Vagina (tissue), 2 donors: Measurements from ENCODE around the gene SDF2. TPM values are rescaled to one million over a fixed set of nuclear protein-coding genes. Genes with fewer than 3 reads are reported as not detected.

ENCODE experiments used
- DNase-seq, 2 donors: peaks; one replicate each; pipeline ENCODE4 v3.0.0-alpha.2; 2017; ENCODE audit errors: extremely low spot score in 2 of 2
- H3K27ac ChIP-seq: fragments of 200-600 bp; sonication (generic); one replicate; pipeline ENCODE4 v1.5.1; 2019
- H3K27me3 ChIP-seq: fragments of 200-600 bp; sonication (generic); one replicate; pipeline ENCODE4 v1.5.1; 2019
- H3K36me3 ChIP-seq, 2 donors: fragments of 200-600 bp; sonication (generic); one replicate each; pipeline ENCODE4 v1.5.1; 2017 to 2019
- H3K4me1 ChIP-seq: fragments of 200-600 bp; sonication (generic); one replicate; pipeline ENCODE4 v1.5.1; 2019
- H3K4me3 ChIP-seq, 2 donors: fragments of 200-600 bp; sonication (generic); 1 replicate in 1 of 2; 2 replicates in 1 of 2; pipeline ENCODE4 v1.5.1; 2016 to 2019
- H3K9me3 ChIP-seq: fragments of 200-600 bp; sonication (generic); one replicate; pipeline ENCODE4 v1.5.1; 2019
- POLR2A ChIP-seq, 2 donors: fragments of 450-650 bp; IDR thresholded peaks; one replicate each; pipeline ENCODE4 v1.6.1; 2017; ENCODE audit warnings: antibody characterized with exemption in 2 of 2, mild to moderate bottlenecking in 2 of 2, moderate library complexity in 2 of 2
- POLR2AphosphoS5 ChIP-seq, 2 donors: sonication (generic); formaldehyde crosslinking; IDR thresholded peaks; one replicate each; pipeline ENCODE4 v1.9.0; 2017; ENCODE audit warnings: antibody characterized with exemption in 2 of 2, mild to moderate bottlenecking in 2 of 2, low read depth in 1 of 2; ENCODE audit not compliant: insufficient read depth in 1 of 2
- intact Hi-C: fragments of 100-400 bp; cut with DNase I; formaldehyde crosslinking; loops from one replicate; pipeline ENCODE4 v1.15.1; 2023
- total RNA-seq: library from RNA; depleted of rRNA; stranded (reverse); fragments of >200 nt; gene quantifications from one replicate; pipeline ENCODE4 v1.2.3, GENCODE V29; 2016
- TF ChIP-seq, protein P1 (sequence below), 3 experiments: fragments of 450-650 bp in 2 of 3; fragments of 200-600 bp in 1 of 3; sonication (generic) in 1 of 3; IDR thresholded peaks; one replicate each; pipeline ENCODE4 v1.5.1; 2017 to 2019; ENCODE audit warnings: antibody characterized with exemption in 3 of 3, mild to moderate bottlenecking in 2 of 3, moderate library complexity in 2 of 3

The SDF2 gene
- total RNA-seq, 1 donor from 2014 or later, result 33.1 TPM

DNA sequence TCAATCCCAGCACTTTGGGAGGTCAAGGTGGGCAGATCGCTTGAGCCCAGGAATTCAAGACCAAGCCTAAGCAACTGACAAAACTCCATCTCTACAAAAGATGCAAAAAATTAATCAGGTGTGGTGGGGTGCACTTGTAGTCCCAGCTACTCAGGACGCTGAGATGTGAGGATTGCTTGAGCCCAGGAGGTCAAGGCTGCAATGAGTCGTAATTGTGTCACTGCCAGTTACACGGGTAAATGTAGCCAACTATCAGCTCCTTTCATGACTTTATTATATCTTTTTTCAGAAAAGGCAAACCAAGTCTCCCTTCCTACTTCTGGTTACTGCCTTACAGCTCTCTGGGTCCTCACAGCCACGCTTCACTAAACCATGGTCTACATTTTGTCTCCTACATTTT lies 4.0 kb downstream of the SDF2 start:
- intact Hi-C loops, result no loop called here
- Histone ChIP-seq H3K27me3 (no peaks in the 10 kb centered on the region), H3K27ac (no peak overlapping the region), H3K4me1 (peaks cover 19% of the 10 kb centered on the region), H3K4me3 (no peak overlapping the region), H3K9me3 (no peaks in the 10 kb centered on the region), H3K36me3 (peaks cover 0 to 38% of the 10 kb centered on the region in 2 donors)
- DNase-seq, result no peak
- TF ChIP-seq POLR2AphosphoS5 (IDR thresholded peaks at IDR 0.05; ENCODE audit: insufficient read depth in 1 of 2, low read depth in 1 of 2), result no peak
- TF ChIP-seq POLR2A (IDR thresholded peaks at IDR 0.05), result no peak
- TF ChIP-seq, protein P1, sequence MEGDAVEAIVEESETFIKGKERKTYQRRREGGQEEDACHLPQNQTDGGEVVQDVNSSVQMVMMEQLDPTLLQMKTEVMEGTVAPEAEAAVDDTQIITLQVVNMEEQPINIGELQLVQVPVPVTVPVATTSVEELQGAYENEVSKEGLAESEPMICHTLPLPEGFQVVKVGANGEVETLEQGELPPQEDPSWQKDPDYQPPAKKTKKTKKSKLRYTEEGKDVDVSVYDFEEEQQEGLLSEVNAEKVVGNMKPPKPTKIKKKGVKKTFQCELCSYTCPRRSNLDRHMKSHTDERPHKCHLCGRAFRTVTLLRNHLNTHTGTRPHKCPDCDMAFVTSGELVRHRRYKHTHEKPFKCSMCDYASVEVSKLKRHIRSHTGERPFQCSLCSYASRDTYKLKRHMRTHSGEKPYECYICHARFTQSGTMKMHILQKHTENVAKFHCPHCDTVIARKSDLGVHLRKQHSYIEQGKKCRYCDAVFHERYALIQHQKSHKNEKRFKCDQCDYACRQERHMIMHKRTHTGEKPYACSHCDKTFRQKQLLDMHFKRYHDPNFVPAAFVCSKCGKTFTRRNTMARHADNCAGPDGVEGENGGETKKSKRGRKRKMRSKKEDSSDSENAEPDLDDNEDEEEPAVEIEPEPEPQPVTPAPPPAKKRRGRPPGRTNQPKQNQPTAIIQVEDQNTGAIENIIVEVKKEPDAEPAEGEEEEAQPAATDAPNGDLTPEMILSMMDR (IDR thresholded peaks at IDR 0.05), result no peak

DNA sequence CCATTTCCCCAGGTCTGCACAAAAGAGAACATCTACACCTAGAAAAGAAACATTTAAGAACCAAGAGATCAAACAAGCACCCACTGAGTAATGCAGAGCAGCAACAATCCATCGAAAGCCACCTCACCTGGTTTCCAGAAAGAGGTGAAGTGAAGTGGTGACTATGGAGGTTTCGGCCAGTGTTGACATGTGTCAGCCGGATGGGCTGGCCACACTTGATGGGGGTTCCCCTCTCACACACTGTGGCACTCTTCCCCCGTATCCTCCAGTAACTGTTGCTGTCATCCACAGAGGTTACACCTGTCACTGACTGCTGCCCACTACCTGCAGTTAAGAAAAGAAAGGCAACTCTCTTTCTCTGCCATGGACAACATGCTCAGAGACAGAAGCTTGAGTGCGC lies 6.5 kb downstream of the SDF2 start:
- no peak for DNase-seq
- TF ChIP-seq POLR2AphosphoS5 (IDR thresholded peaks at IDR 0.05; ENCODE audit: insufficient read depth in 1 of 2, low read depth in 1 of 2) (no peak), POLR2A (IDR thresholded peaks at IDR 0.05) (no peak)
- TF ChIP-seq, protein P1 (IDR thresholded peaks at IDR 0.05), result no peak
- intact Hi-C loops, result no loop called here
- Histone ChIP-seq H3K4me1 (peaks cover 3% of the 10 kb centered on the region), H3K36me3 (peaks cover 0 to 41% of the 10 kb centered on the region in 2 donors), H3K27ac (no peak overlapping the region), H3K27me3 (no peaks in the 10 kb centered on the region), H3K9me3 (no peaks in the 10 kb centered on the region), H3K4me3 (no peak overlapping the region)

DNA sequence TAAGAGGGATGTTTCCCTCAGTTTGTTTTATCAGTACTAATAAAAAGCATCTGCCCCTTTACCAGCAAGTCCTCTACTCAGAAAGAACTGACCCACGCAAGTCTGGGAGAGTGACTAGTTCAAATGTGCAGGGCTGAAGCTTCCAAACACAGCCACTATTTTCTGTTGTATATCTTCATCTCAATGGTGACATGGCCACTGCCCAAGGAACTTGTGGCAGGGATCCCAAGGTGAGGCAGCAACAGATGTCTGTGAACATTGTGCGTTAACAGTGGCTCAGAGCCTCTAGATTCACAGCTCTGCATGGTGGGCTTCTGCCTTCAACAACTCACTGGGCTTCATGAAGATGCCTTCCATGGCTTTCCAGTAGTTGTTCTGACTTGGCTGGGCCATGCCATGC lies 13.0 kb downstream of the SDF2 start:
- H3K27ac ChIP-seq, result no peak overlapping the region
- H3K4me1 ChIP-seq, result peaks cover 21% of the 10 kb centered on the region
- intact Hi-C loops, result no loop called here
- no peak for TF ChIP-seq POLR2AphosphoS5 (IDR thresholded peaks at IDR 0.05; ENCODE audit: insufficient read depth in 1 of 2, low read depth in 1 of 2)
- no peak for TF ChIP-seq POLR2A (IDR thresholded peaks at IDR 0.05)
- TF ChIP-seq, protein P1 (IDR thresholded peaks at IDR 0.05), result no peak
- no peaks in the 10 kb centered on the region for H3K27me3 ChIP-seq
- no peaks in the 10 kb centered on the region for H3K9me3 ChIP-seq
- H3K36me3 ChIP-seq, result peaks cover 0 to 21% of the 10 kb centered on the region in 2 donors
- no peak for DNase-seq
- H3K4me3 ChIP-seq, result no peak overlapping the region

DNA sequence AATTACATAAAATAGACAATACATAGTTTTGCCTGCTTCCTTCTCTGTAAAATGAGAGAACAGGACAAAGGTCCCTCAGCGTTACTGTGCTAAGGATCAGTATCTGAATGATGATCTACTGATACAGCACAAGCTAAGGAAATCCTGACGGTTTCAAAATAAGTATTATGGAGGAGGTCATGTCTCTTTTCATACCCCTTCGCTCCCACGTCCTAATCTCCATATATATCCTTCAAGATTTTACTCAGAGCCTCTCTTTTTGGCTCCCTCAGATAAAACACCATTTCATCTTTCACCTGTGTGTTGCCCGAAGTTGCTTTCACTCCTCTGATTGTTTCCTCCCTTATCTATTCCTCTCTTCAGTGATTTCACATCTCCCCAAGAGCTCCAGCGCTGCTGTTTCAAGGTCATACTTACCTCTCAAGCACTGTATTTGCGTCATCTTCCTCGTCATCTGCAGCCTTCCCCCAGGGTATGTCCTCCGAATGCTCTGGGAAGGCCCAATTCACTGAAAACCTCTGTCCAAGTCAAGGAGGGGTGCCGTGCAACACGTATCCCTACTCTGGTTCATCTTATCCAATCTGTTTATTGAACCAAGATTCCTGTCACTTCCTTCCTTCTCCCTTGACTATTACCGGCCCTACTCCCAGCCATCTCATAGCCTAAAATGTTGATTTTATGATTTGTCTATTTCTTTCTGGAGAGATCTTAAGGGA lies 15.5 kb downstream of the SDF2 start:
- H3K36me3 ChIP-seq, result peaks cover 0 to 29% of the 10 kb centered on the region in 2 donors
- intact Hi-C loops, result no loop called here
- H3K9me3 ChIP-seq, result no peaks in the 10 kb centered on the region
- peaks cover 41% of the 10 kb centered on the region for H3K4me1 ChIP-seq
- H3K4me3 ChIP-seq, result peak overlapping the region in 1 of 2 donors; percentile 15
- no peak for TF ChIP-seq POLR2A (IDR thresholded peaks at IDR 0.05)
- TF ChIP-seq, protein P1 (IDR thresholded peaks at IDR 0.05), result no peak
- TF ChIP-seq POLR2AphosphoS5 (IDR thresholded peaks at IDR 0.05; ENCODE audit: insufficient read depth in 1 of 2, low read depth in 1 of 2), result no peak
- DNase-seq, result no peak
- H3K27ac ChIP-seq, result peak overlapping the region; percentile 92
- no peaks in the 10 kb centered on the region for H3K27me3 ChIP-seq

DNA sequence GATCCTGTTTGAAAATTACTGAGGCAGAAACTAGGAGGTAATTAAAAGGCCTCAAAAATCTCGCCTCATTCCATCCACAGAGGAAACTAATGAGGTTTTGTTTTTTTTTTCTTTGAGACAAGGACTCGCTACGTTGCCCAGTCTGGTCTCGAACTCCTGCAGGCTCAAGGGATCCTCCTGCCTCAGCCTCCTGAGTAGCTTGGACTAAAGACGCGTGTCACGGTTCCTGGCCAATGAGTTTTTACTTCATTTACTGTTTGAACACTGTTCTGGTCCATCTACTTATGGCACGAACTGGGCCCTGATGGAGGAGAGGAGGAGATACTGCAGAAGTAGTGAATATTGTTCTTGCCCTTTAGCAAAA lies 16.1 kb downstream of the SDF2 start:
- no peaks in the 10 kb centered on the region for H3K27me3 ChIP-seq
- intact Hi-C loops, result no loop called here
- DNase-seq, result no peak
- no peak for TF ChIP-seq POLR2AphosphoS5 (IDR thresholded peaks at IDR 0.05; ENCODE audit: insufficient read depth in 1 of 2, low read depth in 1 of 2)
- no peak for TF ChIP-seq POLR2A (IDR thresholded peaks at IDR 0.05)
- TF ChIP-seq, protein P1 (IDR thresholded peaks at IDR 0.05), result no peak
- peak overlapping the region; percentile 89 to 95 for H3K4me3 ChIP-seq
- no peaks in the 10 kb centered on the region for H3K9me3 ChIP-seq
- H3K4me1 ChIP-seq, result peaks cover 41% of the 10 kb centered on the region
- H3K36me3 ChIP-seq, result peaks cover 0 to 31% of the 10 kb centered on the region in 2 donors
- peak overlapping the region; percentile 92 for H3K27ac ChIP-seq
